IPS-NIHi11 (cell line): Measurements from ENCODE around the gene NFU1.
"Not testable (repeated sequence)": the region's sequence is repeated elsewhere in the genome, so short reads cannot be mapped to it uniquely, and the experiment has no call there.

Experiments
- DNase-seq: peaks from one replicate; pipeline ENCODE4 v3.0.0; 2012; ENCODE audit warnings: mixed read lengths, low spot score

The NFU1 gene

DNA sequence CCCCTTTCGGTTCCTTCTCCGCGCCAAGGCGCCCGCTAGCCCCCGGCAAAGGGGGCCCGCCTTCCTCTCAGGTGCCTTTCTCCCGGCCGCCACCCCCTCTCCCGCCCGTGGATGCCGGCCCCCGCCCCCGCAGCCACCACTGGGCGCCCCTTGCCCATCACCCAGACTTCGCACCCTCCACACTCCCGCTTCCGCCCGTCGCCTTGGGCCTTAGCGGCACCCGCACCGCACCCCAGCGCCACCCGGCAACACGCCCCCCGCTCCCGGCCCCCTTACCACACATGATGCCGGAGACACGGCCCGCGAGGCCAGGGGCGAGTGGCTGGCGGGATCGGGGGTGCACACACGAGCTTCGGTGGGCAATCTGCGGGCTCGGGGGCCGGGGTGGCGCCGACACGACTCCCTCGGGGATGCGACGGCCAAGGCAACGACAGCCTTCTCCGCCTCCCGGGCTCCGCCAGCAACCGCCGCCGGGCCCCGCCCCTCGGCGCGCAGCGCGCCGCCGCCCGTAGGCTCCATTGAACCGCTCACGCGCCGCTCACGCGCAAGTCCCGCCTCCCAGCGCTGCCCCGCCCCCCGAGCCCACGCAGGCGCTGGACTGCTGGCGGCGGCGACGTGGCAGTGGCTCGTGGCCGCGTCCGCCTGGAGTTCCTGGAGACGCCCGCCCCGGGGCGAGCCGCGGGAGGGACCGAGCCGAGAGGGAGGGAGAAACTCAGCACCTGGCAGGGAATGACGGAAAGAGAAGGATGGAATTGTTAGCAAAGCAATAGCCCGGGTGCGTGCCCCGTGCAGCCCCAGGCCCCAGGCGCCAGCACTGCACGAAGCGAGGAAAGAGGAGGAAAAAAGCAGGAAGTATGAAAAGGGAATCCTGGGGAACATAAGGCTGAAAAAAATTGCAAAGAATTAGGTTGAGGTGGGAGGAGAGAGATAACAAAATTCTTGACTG, 50.2 kb downstream of the NFU1 start, which contains the start of gene GFPT1:
GFPT1 (minus strand) TSS at position 439 of the 946 bp plus-strand sequence; CDS start at position 283, 156 bp downstream.
- peak; percentile 97 for DNase-seq

DNA sequence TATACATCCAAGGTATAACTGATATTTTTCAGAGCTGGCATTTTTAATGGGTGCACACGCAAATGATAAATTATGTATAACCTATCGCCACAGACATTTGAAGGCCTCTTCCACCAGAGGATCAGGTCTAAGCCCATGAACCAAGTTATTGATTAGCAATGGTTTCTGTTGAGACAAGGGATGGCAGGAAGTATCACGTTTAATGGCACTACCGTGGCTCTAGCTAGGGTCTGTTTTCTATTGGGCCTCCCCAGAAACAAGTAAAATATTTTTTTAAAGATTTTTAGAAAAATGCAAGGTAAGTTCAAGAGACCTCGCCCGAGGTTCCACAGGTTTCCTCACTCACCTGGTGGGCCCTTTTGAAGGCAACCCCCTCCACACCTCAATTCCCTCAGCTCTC, 50.9 kb downstream of the NFU1 start:
- DNase-seq: no peak

GRCh38 chr2:69385443-69386151, 51.6 kb downstream of the NFU1 start:
- no peak for DNase-seq

DNA sequence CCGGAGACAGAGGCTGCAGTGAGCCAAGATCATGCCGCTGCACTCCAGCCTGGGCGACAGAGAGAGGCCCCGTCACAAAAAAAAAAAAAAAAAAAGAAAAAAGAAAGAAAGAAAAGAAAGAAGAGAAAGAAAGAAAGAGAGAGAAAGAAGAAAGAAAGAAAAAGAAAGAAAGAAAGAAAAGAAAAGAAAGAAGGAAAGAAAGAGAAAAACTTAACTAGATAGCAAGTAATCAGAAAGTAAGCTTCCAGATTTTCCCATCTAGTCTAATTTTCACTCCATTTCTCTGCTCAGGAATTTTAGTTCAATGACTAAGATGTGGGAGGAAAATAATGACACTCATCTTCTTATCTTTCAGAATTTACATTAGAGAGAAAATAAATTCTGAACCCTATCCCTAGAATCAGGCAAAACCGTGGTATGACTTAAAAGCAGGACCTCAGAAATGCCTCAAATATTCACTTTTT, 52.6 kb downstream of the NFU1 start:
- no peak for DNase-seq

- no peak for DNase-seq
Measured at GRCh38 chr2:69383176-69383812, 53.9 kb downstream of the NFU1 start.

DNA sequence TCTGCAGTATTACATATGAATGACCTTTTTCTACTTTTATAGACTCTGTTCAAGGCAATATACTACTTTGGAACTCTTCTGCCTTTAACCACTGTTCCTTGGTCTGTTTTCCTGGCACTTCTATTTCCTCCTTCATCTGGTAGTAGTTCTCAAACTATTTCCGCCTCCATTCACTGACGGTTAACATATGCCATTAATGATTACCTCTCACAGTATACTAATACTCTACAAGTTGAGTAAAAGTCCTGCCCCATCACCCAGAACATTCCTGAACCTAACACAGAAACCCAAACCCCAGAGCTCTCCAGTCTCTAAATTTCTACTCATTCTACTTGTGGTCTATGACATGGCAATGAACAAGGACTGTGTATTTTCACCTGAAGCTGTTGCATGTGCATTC, 54.7 kb downstream of the NFU1 start:
- no peak for DNase-seq

DNA sequence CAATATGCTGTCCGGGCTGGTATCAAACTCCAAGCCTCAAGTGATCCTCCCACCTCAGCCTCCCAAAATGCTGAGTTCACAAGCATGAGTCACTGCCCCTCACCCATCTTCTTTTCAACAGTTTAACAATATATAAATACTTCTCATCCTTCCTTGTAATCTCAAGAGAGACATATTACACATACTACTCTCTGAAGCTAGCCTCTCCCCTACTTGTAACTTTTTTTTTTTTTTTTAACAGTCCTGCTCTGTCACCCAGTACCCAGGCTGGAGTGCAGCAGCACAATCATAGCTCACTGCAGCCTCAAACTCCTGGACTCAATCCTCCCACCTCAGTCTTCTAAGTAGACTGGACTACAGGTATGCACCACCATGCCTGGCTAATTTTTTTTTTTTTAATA, 55.9 kb downstream of the NFU1 start:
- no peak for DNase-seq

GRCh38 chr2:69380072-69380917, 56.9 kb downstream of the NFU1 start:
- DNase-seq: no peak

- DNase-seq: no peak
Measured at GRCh38 chr2:69376403-69376802, 60.8 kb downstream of the NFU1 start.

GRCh38 chr2:69375494-69376353, 61.5 kb downstream of the NFU1 start:
- DNase-seq: peak; percentile 48

GRCh38 chr2:69372767-69373166, 64.5 kb downstream of the NFU1 start:
- DNase-seq: no peak

DNA sequence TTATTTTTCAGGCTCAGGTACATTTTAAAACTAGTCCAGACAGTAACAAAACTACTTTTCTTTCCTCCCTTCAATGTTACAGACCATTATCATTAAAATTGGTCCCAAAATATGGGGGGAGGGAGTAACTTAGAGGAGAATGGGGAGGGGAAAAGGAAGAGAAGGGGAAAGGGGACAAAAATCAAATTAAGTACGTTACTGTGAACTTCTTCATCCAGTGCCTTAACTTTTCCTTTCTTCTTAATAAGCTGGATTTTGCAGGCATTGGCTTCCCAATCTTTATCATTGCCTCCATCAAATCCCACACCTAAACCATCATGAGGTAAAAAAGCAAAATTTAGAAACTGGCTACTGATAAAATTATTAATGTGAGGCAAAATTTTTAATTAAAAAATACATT, 67.4 kb downstream of the NFU1 start:
- DNase-seq: no peak

DNA sequence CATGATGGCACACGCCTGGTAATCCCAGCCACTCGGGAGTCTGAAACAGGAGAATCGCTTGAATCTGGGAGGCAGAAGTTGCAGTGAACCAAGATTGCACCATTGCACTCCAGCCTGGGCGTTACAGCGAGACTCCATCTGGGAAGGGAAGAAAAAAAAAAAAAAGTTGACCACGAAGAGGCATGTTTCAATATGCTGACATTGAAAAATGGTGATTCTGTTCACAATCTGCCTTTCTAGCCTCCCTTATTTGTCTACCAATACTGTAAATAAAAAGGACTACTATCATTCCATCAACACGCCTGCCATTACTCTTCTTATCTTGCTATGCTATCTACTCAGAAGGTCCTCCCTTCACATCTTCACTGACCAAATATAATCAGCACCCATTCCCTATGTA, 68.6 kb downstream of the NFU1 start:
- no peak for DNase-seq

DNA sequence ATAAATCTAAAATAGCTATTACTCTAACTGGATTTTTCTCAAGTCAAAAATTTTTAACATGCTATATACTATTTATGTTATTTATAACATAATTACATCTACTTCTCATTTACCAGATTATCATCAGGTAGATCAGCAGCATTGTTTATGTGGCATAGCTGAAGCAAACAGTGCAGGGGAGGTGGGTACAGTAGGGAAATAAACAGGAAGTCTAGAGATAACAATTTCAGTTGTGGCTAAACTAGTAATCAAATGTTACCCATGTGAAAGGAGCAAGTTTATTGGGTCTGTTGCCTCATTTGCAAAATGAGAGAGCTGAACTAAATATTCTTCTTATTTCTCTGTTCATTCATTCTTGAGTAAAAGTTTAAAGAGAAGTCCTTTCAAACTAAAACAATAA, 77.9 kb downstream of the NFU1 start:
- no peak for DNase-seq

- no peak for DNase-seq
Measured at GRCh38 chr2:69358914-69359313, 78.3 kb downstream of the NFU1 start.

DNA sequence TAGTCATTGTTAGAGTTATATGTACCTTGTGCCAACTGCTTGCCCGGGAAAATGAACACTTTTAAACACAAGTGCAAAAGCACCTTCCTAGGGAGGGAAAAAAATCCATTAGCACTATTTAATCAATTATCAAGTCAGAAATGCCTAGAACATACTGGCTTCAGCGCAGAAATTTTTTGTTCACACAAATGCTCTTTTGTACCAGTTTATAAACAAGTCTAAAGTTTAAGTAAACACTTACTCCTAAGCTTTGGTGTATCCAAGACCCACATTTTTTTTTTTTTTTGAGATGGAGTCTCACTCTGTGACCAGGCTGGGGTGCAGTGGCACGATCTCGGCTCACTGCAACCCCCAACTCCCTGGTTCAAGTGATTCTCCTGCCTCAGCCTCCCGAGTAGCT, 80.8 kb downstream of the NFU1 start:
- no peak for DNase-seq

- not testable (repeated sequence) for DNase-seq
Measured at GRCh38 chr2:69354976-69355375, 82.3 kb downstream of the NFU1 start.

- no peak for DNase-seq
Measured at GRCh38 chr2:69353360-69353759, 83.9 kb downstream of the NFU1 start.

- no peak for DNase-seq
Measured at GRCh38 chr2:69348781-69349180, 88.5 kb downstream of the NFU1 start.
